HepG2 (cell line): ENCODE data around the gene TBC1D22A. TPM values are rescaled to one million over a fixed set of nuclear protein-coding genes. Genes with fewer than 3 reads are reported as not detected.

Source experiments
- ATAC-seq: fragments of 200-7000 bp; cut with Tn5 transposase; 3 replicates; pipeline ENCODE4 v1.9.1; 2020; ENCODE audit warnings: mild to moderate bottlenecking, moderate library complexity
- BruUV-seq: library from RNA; stranded (reverse); fragments of 400-500 nt; replicated peaks from 2 replicates; lab custom pipeline; 2021; lab: Mats Ljungman, UMichigan
- CTCF ChIA-PET: fragments of 300-600 bp; formaldehyde crosslinking; extraction: SDS; loops from one replicate; lab custom pipeline; 2021; ENCODE audit warnings: low total read pairs, inconsistent platforms, low intra/inter-chr PET ratio; lab: Yijun Ruan, JAX
- POLR2A ChIA-PET: fragments of 350-600 bp; sonication (Branson Sonifier 250); formaldehyde crosslinking; loops from one replicate; lab custom pipeline; 2020; ENCODE audit warnings: antibody characterized with exemption, inconsistent platforms; lab: Yijun Ruan, JAX
- DNase-seq: peaks from one replicate; pipeline ENCODE4 v3.0.0-alpha.2; 2015; ENCODE audit warnings: low spot score
- FAIRE-seq: peaks from 3 replicates; lab custom pipeline; 2011; peaks lifted over from hg19 to GRCh38; lab: Jason Lieb, UNC
- H2AFZ ChIP-seq: one replicate; pipeline ENCODE4 v1.6.1; 2011; ENCODE audit warnings: low read length, inconsistent platforms
- H3K27ac ChIP-seq: fragments of 300-600 bp; 3 replicates; pipeline ENCODE4 v1.8.0; 2011; ENCODE audit warnings: mixed run types, mild to moderate bottlenecking, mixed read lengths, low read length, inconsistent platforms; ENCODE audit not compliant: insufficient read depth; ENCODE audit errors: extremely low read length
- H3K27me3 ChIP-seq, 2 experiments: fragments of 200-600 bp in 1 of 2; 2 replicates in 1 of 2; 3 replicates in 1 of 2; pipeline versions ENCODE4 v1.6.0 to v1.8.0; 2011; ENCODE audit warnings: low read length in 2 of 2, mild to moderate bottlenecking in 2 of 2, moderate library complexity in 2 of 2, inconsistent platforms in 1 of 2; ENCODE audit not compliant: insufficient read depth in 2 of 2, control insufficient read depth in 1 of 2
- H3K36me3 ChIP-seq, 2 experiments: fragments of 200-600 bp in 1 of 2; replicated peaks in 1 of 2; 2 replicates in 1 of 2; 3 replicates in 1 of 2; pipeline versions ENCODE4 v1.5.1 to v1.8.0; 2011; ENCODE audit warnings: low read length in 2 of 2, inconsistent platforms in 1 of 2; ENCODE audit not compliant: insufficient read depth in 2 of 2, control insufficient read depth in 1 of 2
- H3K4me1 ChIP-seq: 2 replicates; pipeline ENCODE4 v1.5.1; 2012; ENCODE audit warnings: low read length, inconsistent platforms; ENCODE audit not compliant: insufficient read depth
- H3K4me2 ChIP-seq: 2 replicates; pipeline ENCODE4 v1.6.0; 2011; ENCODE audit warnings: low read depth, low read length, inconsistent platforms
- H3K4me3 ChIP-seq, 3 experiments: fragments of 200-600 bp in 1 of 3; sonication (generic), shearing (Covaris generic) in 1 of 3; replicated peaks in 1 of 3; 2 replicates each; pipeline ENCODE4 v1.5.1; 2011 to 2016; ENCODE audit warnings: low read length in 3 of 3, inconsistent platforms in 2 of 3, low read depth in 2 of 3, mild to moderate bottlenecking in 2 of 3, control low read depth in 1 of 3, mixed read lengths in 1 of 3; ENCODE audit not compliant: insufficient read depth in 1 of 3
- H3K79me2 ChIP-seq: one replicate; pipeline ENCODE4 v1.6.1; 2011; ENCODE audit warnings: low read length, inconsistent platforms; ENCODE audit not compliant: insufficient read depth
- H3K9ac ChIP-seq: 2 replicates; pipeline ENCODE4 v1.6.0; 2011; ENCODE audit warnings: mild to moderate bottlenecking, low read depth, low read length, inconsistent platforms; ENCODE audit not compliant: insufficient read depth
- H3K9me3 ChIP-seq: 2 replicates; pipeline ENCODE4 v1.5.1; 2012; ENCODE audit warnings: mild to moderate bottlenecking, low read length
- H4K20me1 ChIP-seq: 2 replicates; pipeline ENCODE4 v1.6.0; 2011; ENCODE audit warnings: inconsistent platforms, mild to moderate bottlenecking, low read length, moderate library complexity; ENCODE audit not compliant: insufficient read depth
- FOSL2 ChIP-seq: sonication (generic); formaldehyde crosslinking; IDR thresholded peaks from 2 replicates; pipeline ENCODE4 v1.4.0; 2020; ENCODE audit warnings: missing genetic modification reagents
- KDM2A ChIP-seq: sonication (generic); formaldehyde crosslinking; IDR thresholded peaks from 2 replicates; pipeline ENCODE4 v1.4.0; 2020; ENCODE audit warnings: low read depth, missing genetic modification reagents, borderline replicate concordance
- KLF11 ChIP-seq: IDR thresholded peaks from 2 replicates; pipeline ENCODE4 v1.6.1; 2016; ENCODE audit warnings: missing compliant biosample characterization
- MTA1 ChIP-seq: sonication (generic); formaldehyde crosslinking; IDR thresholded peaks from 2 replicates; pipeline ENCODE4 v1.4.0; 2020; ENCODE audit warnings: missing genetic modification reagents, mild to moderate bottlenecking, borderline replicate concordance
- NR1H2 ChIP-seq: sonication (generic); formaldehyde crosslinking; IDR thresholded peaks from 2 replicates; pipeline ENCODE4 v1.8.1; 2022; ENCODE audit warnings: low read depth, missing genetic modification reagents, borderline replicate concordance
- PRMT3 ChIP-seq: sonication (generic); formaldehyde crosslinking; IDR thresholded peaks from 2 replicates; pipeline ENCODE4 v1.8.1; 2022; ENCODE audit warnings: low read depth, mild to moderate bottlenecking, moderate library complexity, missing genetic modification reagents, borderline replicate concordance
- RERE ChIP-seq: IDR thresholded peaks from 2 replicates; pipeline ENCODE4 v1.6.1; 2016; ENCODE audit warnings: low read depth, missing genetic modification reagents, missing compliant biosample characterization
- SMAD9 ChIP-seq: sonication (generic); formaldehyde crosslinking; IDR thresholded peaks from 2 replicates; pipeline ENCODE4 v1.5.1; 2020; ENCODE audit warnings: mild to moderate bottlenecking, missing genetic modification reagents
- TBX3 ChIP-seq: fragments of 450-650 bp; IDR thresholded peaks from 2 replicates; pipeline ENCODE4 v1.6.1; 2017; ENCODE audit warnings: antibody characterized with exemption, mild to moderate bottlenecking, inconsistent platforms, borderline replicate concordance
- THAP8 ChIP-seq: sonication (generic); formaldehyde crosslinking; IDR thresholded peaks from 2 replicates; pipeline ENCODE4 v1.5.1; 2020; ENCODE audit warnings: missing genetic modification reagents, mild to moderate bottlenecking, borderline replicate concordance
- ZBTB21 ChIP-seq: sonication (generic); formaldehyde crosslinking; IDR thresholded peaks from 2 replicates; pipeline ENCODE4 v1.4.0; 2020; ENCODE audit warnings: missing genetic modification reagents
- ZNF121 ChIP-seq: sonication (generic); formaldehyde crosslinking; IDR thresholded peaks from 2 replicates; pipeline ENCODE4 v1.5.0; 2020; ENCODE audit warnings: mild to moderate bottlenecking, missing genetic modification reagents
- ZNF441 ChIP-seq: sonication (generic); formaldehyde crosslinking; IDR thresholded peaks from 2 replicates; pipeline ENCODE4 v1.7.0; 2021; ENCODE audit warnings: missing genetic modification reagents, borderline replicate concordance
- ZNF546 ChIP-seq: sonication (generic); formaldehyde crosslinking; conservative IDR thresholded peaks from 2 replicates; pipeline ENCODE4 v1.8.1; 2023; ENCODE audit warnings: mild to moderate bottlenecking, missing genetic modification reagents
- ZNF776 ChIP-seq: sonication (generic); formaldehyde crosslinking; IDR thresholded peaks from 2 replicates; pipeline ENCODE4 v1.4.0; 2020; ENCODE audit warnings: mild to moderate bottlenecking, missing genetic modification reagents
- WGBS: methylation state at CpG from one replicate; pipeline ENCODE4 v1.1.6; 2017; ENCODE audit warnings: low lambda C conversion rate; 5-methylcytosine and 5-hydroxymethylcytosine counted together
- in situ Hi-C: cut with HindIII; loops from 2 replicates; pipeline ENCODE4 v1.10.0; 2017; ENCODE audit warnings: low pct_unique_long_range_greater_than_20kb; ENCODE audit not compliant: extremely low pct_ligation_motif_present
- intact Hi-C: fragments of 100-400 bp; cut with micrococcal nuclease; formaldehyde crosslinking; loops from one replicate; pipeline ENCODE4 v1.10.0; 2022; ENCODE audit not compliant: unreplicated experiment
- polyA plus RNA-seq, 8 experiments: library from polyadenylated mRNA; depleted of rRNA in 3 of 8; stranded (reverse) in 7 of 8; unstranded in 1 of 8; fragments of >200 nt; fragmentation: Illumina TruSeq in 4 of 8; extraction: Trizol in 4 of 8; gene quantifications; 2 replicates each; pipeline versions ENCODE4 v1.2.1 to v1.2.3, GENCODE V29; 2011 to 2016; ENCODE audit warnings: low read depth in 4 of 8, missing spikeins in 1 of 8, mixed read lengths in 1 of 8; ENCODE audit not compliant: insufficient read depth in 1 of 8
- total RNA-seq, 5 experiments: library from RNA; depleted of rRNA; stranded (reverse); fragments of >200 nt; fragmentation: Illumina TruSeq; extraction: Trizol; gene quantifications; 2 replicates each; pipeline ENCODE4 v1.2.3, GENCODE V29; 2016; ENCODE audit warnings: low read depth in 1 of 5

The TBC1D22A gene
- total and polyA plus RNA-seq, 2 of the 13 experiments (the other 11 are each of a cell fraction or from before 2014, with no cell fraction given): 17.3 to 18.0 TPM

- TF ChIP-seq RERE: no peak
- TF ChIP-seq MTA1 (CRISPR knock-in tag): no peak
Measured at GRCh38 chr22:46902998-46903916, 140.8 kb downstream of the TBC1D22A start (continued).

- no peak overlapping the region for H3K9ac ChIP-seq
- no peak overlapping the region for H3K27ac ChIP-seq
- peaks cover 1% of the 10 kb centered on the region for H3K79me2 ChIP-seq
- H2AFZ ChIP-seq: no peak overlapping the region
- no peak for DNase-seq
- H3K4me2 ChIP-seq: no peak overlapping the region
- POLR2A ChIA-PET: interaction anchor here (0.5 kb wide), 1 partner anchor 31 kb away, joined by 3 read pairs; no protein-coding TSS in a partner anchor
- no peak overlapping the region for H3K4me3 ChIP-seq
- ATAC-seq: no peak
- H3K27me3 ChIP-seq: no peaks in the 10 kb centered on the region
- 97% methylated on average over 12 of the region's 15 CpGs for WGBS
- no peak for TF ChIP-seq NR1H2 (CRISPR knock-in tag)
- TF ChIP-seq KLF11 (CRISPR knock-in tag): no peak
- no peak for TF ChIP-seq KDM2A (CRISPR knock-in tag)
- no peak for TF ChIP-seq THAP8 (CRISPR knock-in tag)
- TF ChIP-seq ZNF776 (CRISPR knock-in tag): no peak
- no peak for TF ChIP-seq SMAD9 (CRISPR knock-in tag)
- no peak for TF ChIP-seq ZNF121
- no peak for TF ChIP-seq TBX3
- no peak for TF ChIP-seq ZNF546
- TF ChIP-seq FOSL2 (CRISPR knock-in tag): no peak
- TF ChIP-seq ZBTB21 (CRISPR knock-in tag): no peak
- TF ChIP-seq ZNF441: no peak
- no peak for TF ChIP-seq PRMT3 (CRISPR knock-in tag)
- no peaks in the 10 kb centered on the region for H3K9me3 ChIP-seq
- no peaks in the 10 kb centered on the region for H3K4me1 ChIP-seq
- H3K36me3 ChIP-seq: peaks cover 8 to 17% of the 10 kb centered on the region in 2 experiments; a peak in 3 of 5 replicates
- BruUV-seq: no TSS peak
- in situ Hi-C loops: no loop called here
- H4K20me1 ChIP-seq: no peaks in the 10 kb centered on the region
- FAIRE-seq: no peak
- CTCF ChIA-PET: no interaction called here
- intact Hi-C loops: no loop called here
Measured at GRCh38 chr22:46905415-46905814, 143.0 kb downstream of the TBC1D22A start.
